Gastrocnemius medialis (tissue), 4 donors: ENCODE data around the gene MAPK1.
"Not testable (repeated sequence)": the region's sequence is repeated elsewhere in the genome, so short reads cannot be mapped to it uniquely, and the experiment has no call there.

Experiments used
- POLR2A ChIP-seq, 2 donors: fragments of 450-650 bp; IDR thresholded peaks; one replicate each; pipeline ENCODE4 v1.6.1; 2017; ENCODE audit warnings: antibody characterized with exemption in 2 of 2, mild to moderate bottlenecking in 2 of 2, moderate library complexity in 2 of 2
- TF ChIP-seq, protein P1 (sequence below), 5 experiments: fragments of 450-650 bp in 3 of 5; fragments of 200-600 bp in 2 of 5; sonication (generic) in 2 of 5; IDR thresholded peaks in 4 of 5; conservative IDR thresholded peaks in 1 of 5; 1 replicate in 4 of 5; 2 replicates in 1 of 5; pipeline ENCODE4 v1.5.1; 2016 to 2019; ENCODE audit warnings: antibody characterized with exemption in 5 of 5, mild to moderate bottlenecking in 3 of 5, moderate library complexity in 3 of 5

DNA sequence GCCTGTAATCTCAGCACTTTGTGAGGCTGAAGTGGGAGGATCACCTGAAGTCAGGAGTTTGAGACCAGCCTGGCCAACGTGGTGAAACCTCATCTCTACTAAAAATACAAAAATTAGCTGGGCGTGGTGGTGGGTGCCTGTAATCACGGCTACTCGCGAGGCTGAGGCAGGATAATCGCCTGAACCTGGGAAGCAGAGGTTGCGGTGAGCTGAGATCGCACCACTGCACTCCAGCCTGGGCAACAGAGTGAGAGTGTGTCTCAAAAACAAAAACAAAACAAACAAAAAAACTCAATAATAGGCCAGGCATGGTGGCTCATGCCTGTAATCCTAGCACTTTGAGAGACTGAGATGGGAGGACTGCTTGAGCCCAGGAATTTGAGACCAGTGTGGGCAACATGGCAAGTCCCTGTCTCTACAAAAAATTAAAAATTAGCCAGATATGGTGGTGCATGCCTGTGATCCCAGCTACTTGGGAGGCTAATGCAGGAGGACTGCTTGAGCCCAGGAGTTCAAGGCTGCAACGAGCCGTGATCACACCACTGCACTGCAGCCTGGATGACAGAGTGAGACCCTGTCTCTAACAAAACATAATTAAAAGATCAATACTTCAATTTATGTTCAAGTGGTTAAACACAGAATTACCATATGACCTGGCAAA, 28.2 kb downstream of the MAPK1 start:
- not testable (repeated sequence) for TF ChIP-seq POLR2A (IDR thresholded peaks at IDR 0.05)
- TF ChIP-seq, protein P1, sequence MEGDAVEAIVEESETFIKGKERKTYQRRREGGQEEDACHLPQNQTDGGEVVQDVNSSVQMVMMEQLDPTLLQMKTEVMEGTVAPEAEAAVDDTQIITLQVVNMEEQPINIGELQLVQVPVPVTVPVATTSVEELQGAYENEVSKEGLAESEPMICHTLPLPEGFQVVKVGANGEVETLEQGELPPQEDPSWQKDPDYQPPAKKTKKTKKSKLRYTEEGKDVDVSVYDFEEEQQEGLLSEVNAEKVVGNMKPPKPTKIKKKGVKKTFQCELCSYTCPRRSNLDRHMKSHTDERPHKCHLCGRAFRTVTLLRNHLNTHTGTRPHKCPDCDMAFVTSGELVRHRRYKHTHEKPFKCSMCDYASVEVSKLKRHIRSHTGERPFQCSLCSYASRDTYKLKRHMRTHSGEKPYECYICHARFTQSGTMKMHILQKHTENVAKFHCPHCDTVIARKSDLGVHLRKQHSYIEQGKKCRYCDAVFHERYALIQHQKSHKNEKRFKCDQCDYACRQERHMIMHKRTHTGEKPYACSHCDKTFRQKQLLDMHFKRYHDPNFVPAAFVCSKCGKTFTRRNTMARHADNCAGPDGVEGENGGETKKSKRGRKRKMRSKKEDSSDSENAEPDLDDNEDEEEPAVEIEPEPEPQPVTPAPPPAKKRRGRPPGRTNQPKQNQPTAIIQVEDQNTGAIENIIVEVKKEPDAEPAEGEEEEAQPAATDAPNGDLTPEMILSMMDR (IDR thresholded peaks at IDR 0.05 in 4 of 5, conservative IDR thresholded peaks at IDR 0.05 in 1 of 5), result not testable (repeated sequence)
